ENCODE measurements around the gene GFPT1.

Gene GFPT1

DNA sequence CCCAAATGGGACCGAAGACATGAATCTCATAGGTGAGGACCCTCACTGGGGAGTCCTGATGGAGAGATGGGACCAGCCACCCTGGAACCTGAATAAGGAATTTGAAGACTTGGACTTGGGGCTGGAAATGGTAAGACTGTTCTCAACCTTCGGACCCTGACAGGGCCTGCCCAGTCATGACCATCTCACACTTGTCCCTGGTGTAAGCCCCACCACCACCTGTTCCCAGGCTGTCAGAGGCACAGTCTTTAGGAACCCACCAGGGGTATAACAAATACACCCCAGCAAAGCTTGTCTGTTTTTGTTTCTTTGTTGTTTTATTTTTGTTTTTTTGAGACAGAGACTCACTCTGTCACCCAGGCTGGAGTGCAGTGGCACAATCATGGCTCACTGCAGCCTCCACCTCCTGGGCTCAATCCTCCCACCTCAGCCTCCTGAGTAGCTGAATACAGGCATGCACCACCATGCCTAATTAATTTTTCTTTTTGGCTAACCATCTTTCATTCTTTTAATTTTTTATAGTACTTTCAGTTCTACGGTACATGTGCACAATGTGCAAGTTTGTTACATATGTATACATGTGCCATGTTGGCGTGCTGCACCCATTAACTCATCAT lies 106.1 kb downstream of the GFPT1 start:
- Histone ChIP-seq H3K4me1 (peaks cover 4% of the 10 kb centered on the region; the same call in 1 of the 2 replicates), H3K9me3 (no peaks in the 10 kb centered on the region), H3K27ac (no peak overlapping the region), H4K20me1 (no peaks in the 10 kb centered on the region), H3K9ac (no peak overlapping the region), H3K4me3 (no peak overlapping the region), H3K27me3 (no peaks in the 10 kb centered on the region), H3K4me2 (no peak overlapping the region), H3K36me3 (no peaks in the 10 kb centered on the region)
- no peak for TF ChIP-seq Cebpa-rat (IDR thresholded peaks at IDR 0.05)

- Histone ChIP-seq H3K4me3 (no peak overlapping the region), H3K27ac (no peak overlapping the region), H3K9me3 (no peaks in the 10 kb centered on the region), H3K4me1 (no peaks in the 10 kb centered on the region), H3K9ac (no peak overlapping the region), H3K36me3 (no peaks in the 10 kb centered on the region), H3K27me3 (no peaks in the 10 kb centered on the region), H4K20me1 (no peaks in the 10 kb centered on the region), H3K4me2 (no peak overlapping the region)
- TF ChIP-seq Cebpa-rat (IDR thresholded peaks at IDR 0.05): no peak
These were observed 106.9 kb downstream of the GFPT1 start for GRCh38 chr2:69279931-69280681.

GRCh38 chr2:69279211-69279610 lies 107.8 kb downstream of the GFPT1 start:
- Histone ChIP-seq H3K4me2 (no peak overlapping the region), H3K27ac (no peak overlapping the region), H3K4me3 (no peak overlapping the region), H3K36me3 (no peaks in the 10 kb centered on the region), H3K9me3 (no peaks in the 10 kb centered on the region), H3K27me3 (no peaks in the 10 kb centered on the region), H3K9ac (no peak overlapping the region), H4K20me1 (no peaks in the 10 kb centered on the region), H3K4me1 (no peaks in the 10 kb centered on the region)
- no peak for TF ChIP-seq Cebpa-rat (IDR thresholded peaks at IDR 0.05)

GRCh38 chr2:69278366-69278765 lies 108.7 kb downstream of the GFPT1 start:
- TF ChIP-seq Cebpa-rat (IDR thresholded peaks at IDR 0.05): no peak
- H3K4me3 ChIP-seq: no peak overlapping the region

DNA sequence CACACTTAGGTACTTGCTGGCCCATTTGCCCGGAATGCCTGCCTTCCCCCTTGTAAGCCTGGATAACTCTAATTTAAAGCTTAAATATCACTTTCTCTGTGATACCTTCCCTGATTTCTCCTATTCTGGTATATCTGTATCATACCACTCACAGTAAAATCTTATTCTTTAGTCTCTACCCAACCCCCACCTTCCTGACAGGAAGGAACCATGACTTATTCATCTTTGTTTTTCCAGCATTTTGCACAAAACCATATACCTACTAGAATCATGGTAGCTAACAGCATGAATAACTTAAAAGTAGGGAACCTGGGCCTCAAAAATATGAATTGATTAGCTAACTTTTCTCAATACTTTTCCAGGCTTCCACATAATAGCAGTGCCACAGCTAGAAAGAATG lies 111.5 kb downstream of the GFPT1 start:
- Histone ChIP-seq H3K4me2 (no peak overlapping the region), H3K27ac (no peak overlapping the region), H3K27me3 (no peaks in the 10 kb centered on the region), H4K20me1 (no peaks in the 10 kb centered on the region), H3K9me3 (no peaks in the 10 kb centered on the region), H3K36me3 (no peaks in the 10 kb centered on the region), H3K9ac (no peak overlapping the region), H3K4me1 (no peaks in the 10 kb centered on the region), H3K4me3 (no peak overlapping the region)
- TF ChIP-seq Cebpa-rat (IDR thresholded peaks at IDR 0.05): no peak

More at GRCh38 chr2:69278366-69278765, 108.7 kb downstream of the GFPT1 start:
- H3K9ac ChIP-seq: no peak overlapping the region
- H3K36me3 ChIP-seq: no peaks in the 10 kb centered on the region
- H3K27me3 ChIP-seq: no peaks in the 10 kb centered on the region
- no peak overlapping the region for H3K27ac ChIP-seq
- H4K20me1 ChIP-seq: no peaks in the 10 kb centered on the region
- no peak overlapping the region for H3K4me2 ChIP-seq
- no peaks in the 10 kb centered on the region for H3K4me1 ChIP-seq
- no peaks in the 10 kb centered on the region for H3K9me3 ChIP-seq

DNA sequence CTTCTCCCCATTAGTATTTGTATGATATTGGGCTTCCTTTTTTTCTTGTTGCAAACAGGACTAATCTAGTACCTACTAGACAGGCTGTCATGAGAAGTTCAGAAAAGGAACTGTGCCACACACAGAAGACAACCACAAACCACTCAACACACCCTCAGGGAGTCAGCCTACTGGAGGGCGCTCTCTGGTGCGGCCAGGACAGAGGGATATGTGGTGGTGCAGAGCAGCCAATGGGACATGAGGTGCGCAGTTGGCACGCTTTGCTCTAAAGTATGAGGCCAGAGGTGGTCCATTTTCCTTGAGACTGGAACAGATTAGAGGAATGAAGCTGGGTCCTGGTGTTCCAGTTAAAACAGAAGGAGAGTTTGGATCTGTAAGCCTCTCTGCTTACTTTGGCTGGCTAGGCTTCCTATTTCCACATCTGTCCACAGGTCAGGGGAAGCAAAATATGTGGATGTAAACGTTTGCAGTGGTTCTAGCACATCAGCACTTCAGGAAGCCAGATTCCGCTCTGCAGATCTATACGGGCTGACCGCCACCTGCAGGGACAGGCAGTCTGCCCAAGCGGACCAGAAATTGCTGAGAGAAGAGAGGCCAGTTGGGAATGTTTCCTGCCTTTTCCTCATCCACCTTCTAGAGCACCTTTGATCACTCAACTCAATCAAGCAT lies 114.1 kb downstream of the GFPT1 start:
- no peaks in the 10 kb centered on the region for H3K4me1 ChIP-seq
- no peak overlapping the region for H3K9ac ChIP-seq
- no peak overlapping the region for H3K27ac ChIP-seq
- no peak for TF ChIP-seq Cebpa-rat (IDR thresholded peaks at IDR 0.05)
- H3K27me3 ChIP-seq: no peaks in the 10 kb centered on the region
- no peaks in the 10 kb centered on the region for H3K36me3 ChIP-seq
- H3K4me3 ChIP-seq: no peak overlapping the region
- no peaks in the 10 kb centered on the region for H3K9me3 ChIP-seq
- H4K20me1 ChIP-seq: no peaks in the 10 kb centered on the region
- no peak overlapping the region for H3K4me2 ChIP-seq

GRCh38 chr2:69271831-69272257 lies 115.2 kb downstream of the GFPT1 start:
- Histone ChIP-seq H3K4me3 (no peak overlapping the region), H3K9ac (no peak overlapping the region), H3K9me3 (no peaks in the 10 kb centered on the region), H4K20me1 (no peaks in the 10 kb centered on the region), H3K36me3 (no peaks in the 10 kb centered on the region), H3K4me2 (no peak overlapping the region), H3K27ac (no peak overlapping the region), H3K27me3 (no peaks in the 10 kb centered on the region), H3K4me1 (no peaks in the 10 kb centered on the region)
- TF ChIP-seq Cebpa-rat (IDR thresholded peaks at IDR 0.05): no peak
